ENCODE results near the gene SLC25A11.

Gene SLC25A11

DNA sequence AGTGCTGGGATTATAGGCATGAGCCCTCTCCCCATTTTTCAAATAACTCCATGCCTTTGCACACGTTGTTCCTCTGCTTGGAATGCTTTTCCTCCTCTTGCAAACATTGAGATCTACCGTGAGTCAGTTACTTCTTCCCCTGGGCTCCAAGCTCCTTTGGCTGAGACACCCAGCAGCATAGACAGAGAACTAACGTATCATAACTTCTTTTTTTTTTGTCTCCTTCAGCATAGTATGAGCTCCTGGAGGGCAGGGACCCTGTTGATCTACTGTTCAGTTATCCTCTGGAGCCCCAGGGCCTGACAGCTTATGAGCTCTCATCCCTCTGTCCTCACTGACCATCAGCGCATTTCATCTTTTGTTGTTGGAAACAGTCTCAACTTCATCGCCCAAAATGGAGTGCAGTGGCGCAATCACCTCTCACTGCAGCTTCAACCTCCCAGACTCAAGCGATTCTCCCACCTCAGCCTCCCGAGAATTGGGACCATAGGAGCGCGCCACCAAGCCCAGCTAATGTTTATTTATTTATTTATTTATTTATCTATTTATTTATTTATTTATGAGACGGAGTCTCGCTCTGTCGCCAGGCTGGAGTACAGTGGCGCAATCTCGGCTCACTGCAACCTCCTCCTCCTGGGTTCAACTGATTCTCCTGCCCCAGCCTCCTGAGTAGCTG, 25.6 kb upstream of the SLC25A11 start:
- no peak for DNase-seq

- no peak for DNase-seq
Observed at GRCh38 chr17:4960279-4960922, 20.6 kb upstream of the SLC25A11 start.

GRCh38 chr17:4959261-4959965, 19.6 kb upstream of the SLC25A11 start:
- no peak for DNase-seq

DNA sequence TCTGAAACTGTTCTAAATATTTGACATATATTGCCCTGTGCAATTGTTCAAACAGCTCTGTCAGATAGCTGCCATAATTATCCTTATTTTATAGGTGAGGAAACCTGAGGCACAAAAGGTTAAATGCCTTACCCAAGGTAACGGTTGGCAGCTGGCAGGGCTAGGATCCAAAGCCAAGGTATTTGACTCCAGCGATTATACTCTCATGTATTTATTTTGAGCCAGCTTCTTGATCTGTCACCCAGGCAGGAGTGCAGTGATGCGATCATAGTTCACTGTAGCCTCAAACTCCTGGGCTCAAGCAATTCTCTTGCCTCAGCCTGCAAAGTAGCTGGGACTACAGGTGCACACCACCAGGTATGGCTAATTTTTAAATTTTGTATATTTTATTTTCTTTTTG, 18.3 kb upstream of the SLC25A11 start:
- DNase-seq = no peak

GRCh38 chr17:4956493-4957061, 16.7 kb upstream of the SLC25A11 start:
- no peak for DNase-seq

- no peak for DNase-seq
Observed at GRCh38 chr17:4955091-4955490, 15.2 kb upstream of the SLC25A11 start.

DNA sequence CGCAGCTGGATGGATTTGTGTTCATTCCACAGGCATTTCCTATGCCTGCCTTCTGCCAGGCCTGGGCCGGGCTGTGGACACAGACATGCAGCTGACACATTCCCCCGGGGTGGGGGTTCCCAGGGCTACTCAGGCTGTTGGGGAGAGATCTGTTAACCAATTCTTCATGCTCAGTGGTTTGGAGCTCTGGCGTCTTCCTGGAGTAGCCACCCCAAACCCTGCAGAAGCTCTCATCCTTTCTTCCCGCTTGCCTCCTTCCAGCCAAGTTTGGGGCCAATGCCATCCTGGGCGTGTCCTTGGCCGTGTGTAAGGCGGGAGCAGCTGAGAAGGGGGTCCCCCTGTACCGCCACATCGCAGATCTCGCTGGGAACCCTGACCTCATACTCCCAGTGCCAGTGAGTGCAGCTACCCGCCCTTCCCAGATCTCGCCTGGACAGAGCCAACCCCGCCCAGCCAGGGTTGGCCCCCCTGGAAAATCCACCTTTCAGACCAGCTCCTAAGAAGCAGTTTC, 13.7 kb upstream of the SLC25A11 start:
- no peak for DNase-seq

GRCh38 chr17:4951486-4951885, 11.6 kb upstream of the SLC25A11 start:
- DNase-seq = no peak

DNA sequence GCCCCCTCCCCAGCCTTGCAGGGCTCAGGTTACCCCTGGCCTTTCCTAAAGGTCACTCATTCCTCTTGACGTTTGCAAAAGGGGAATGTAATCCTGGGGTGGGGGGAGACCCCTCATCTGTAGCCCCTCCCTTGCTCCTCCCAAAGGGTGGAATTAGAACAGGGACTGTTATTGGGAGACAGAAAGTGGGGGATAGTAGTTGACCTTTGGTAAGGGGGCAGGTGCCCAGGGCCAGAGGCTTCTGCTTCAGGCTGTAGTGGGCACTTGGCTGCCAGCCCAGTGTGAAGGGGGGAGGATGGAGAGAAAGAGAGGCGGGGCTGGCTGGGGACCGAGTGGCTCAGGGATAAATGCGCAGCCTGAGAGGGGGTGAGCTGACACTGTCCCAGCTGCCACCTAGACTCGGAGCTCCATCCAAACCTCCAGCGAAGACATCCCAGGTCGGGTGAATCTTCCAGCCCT, 10.9 kb upstream of the SLC25A11 start, which contains the start of gene ENO3:
TSS of gene ENO3 (plus strand) at position 374 of the 459 bp plus-strand sequence. CDS start 711 bp downstream, outside the sequence.
- DNase-seq = no peak

- peak; percentile 79 for DNase-seq
Observed at GRCh38 chr17:4950075-4950745, 10.4 kb upstream of the SLC25A11 start.

DNA sequence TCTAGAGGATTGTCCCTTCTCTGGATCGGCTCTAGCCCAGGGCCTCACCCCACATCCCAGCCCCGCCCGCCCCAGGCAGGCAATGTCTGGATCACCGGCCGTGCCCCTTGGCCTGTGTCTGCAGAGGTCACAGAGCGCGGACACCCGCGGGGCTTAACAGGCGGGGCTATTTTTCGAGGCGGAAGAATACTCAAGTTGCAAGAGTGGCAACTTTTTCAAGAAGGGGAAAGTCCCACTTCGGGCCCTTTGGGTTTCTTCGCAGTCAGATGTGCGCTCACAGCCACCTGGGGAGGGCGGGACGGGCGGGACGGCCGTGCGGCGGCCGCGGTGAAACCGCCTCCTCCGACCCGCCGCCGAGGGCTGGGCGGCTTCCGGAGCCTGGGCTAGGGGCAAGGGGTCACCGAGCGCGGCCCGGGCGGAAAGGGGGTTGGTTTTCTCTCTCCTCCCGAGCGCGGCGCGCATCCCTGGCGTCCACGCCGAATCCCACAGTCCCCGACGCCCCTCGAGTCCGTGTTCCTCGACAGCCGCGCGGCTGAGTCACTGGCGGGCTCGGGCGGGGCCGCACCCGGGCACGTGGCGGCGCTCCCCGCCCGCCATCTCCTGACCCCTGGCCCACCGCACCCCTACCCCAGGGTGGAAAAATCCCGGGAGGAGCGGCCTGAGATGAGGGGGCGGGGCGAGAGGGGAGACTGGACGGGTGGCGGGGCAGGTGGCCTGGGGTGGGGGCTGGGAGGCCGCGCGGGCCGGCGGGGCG, 9.7 kb upstream of the SLC25A11 start:
- DNase-seq = peak; percentile 89

DNA sequence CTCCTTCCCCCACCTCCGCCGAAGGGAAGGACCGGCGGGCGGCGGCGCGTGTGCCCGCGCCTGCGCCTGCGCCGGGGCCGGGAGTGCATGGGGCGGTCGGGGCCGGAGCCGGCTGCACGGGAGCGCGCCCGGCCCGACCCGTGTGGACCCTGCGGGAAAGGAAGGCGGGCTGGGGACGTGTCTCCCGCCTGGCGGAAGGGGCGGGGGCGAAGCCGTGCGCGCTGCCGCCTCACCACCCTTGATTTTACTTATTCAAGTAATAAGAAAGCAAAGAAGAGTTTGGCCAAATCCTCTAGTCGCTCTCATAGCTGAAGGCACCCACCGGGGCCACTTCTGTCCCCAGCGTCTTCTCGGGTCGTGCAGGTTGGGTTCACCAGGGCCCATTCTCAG, 9.1 kb upstream of the SLC25A11 start:
- DNase-seq = no peak

DNA sequence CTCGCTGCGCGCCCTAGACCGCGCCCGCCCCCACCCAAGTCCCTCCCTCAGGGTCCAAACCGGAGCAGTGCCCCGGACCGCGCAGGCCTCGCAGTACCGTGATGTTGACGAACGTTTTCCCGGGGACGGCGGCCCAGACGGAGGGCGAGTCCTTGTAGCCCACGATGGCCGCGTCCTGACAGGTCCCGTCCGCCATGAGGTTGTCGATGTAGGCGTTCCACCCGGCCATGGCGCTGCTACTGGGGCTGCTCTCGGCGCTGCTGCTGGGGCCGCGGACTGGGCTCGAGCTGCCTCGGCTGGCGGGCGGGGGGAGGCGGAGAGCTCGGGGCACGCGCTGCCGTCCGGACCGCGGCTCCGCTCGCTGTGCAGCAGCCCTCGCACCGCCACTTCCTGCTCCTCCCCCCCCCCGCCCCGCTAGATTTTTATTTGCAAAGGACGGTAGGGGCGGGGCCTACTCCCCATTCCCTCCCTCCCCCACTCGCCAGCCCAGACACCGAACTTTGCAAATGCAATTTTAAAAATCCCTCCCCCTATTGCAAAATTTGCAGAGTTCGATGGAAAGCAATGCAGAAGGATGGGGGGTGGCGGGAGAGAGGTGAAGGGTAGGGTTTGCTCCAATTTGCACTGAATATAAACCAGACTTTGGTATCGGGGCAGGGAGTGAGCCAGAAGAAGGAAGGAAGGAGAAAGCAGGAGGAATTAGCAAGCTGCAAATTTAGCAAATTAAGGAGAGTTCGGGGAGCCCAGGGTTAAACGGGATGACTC, 8.5 kb upstream of the SLC25A11 start, which contains the start of gene PFN1:
TSS of gene PFN1 (minus strand) at position 365 of the 765 bp plus-strand sequence. CDS start at position 229, 136 bp downstream.
- peak; percentile 90 for DNase-seq

DNA sequence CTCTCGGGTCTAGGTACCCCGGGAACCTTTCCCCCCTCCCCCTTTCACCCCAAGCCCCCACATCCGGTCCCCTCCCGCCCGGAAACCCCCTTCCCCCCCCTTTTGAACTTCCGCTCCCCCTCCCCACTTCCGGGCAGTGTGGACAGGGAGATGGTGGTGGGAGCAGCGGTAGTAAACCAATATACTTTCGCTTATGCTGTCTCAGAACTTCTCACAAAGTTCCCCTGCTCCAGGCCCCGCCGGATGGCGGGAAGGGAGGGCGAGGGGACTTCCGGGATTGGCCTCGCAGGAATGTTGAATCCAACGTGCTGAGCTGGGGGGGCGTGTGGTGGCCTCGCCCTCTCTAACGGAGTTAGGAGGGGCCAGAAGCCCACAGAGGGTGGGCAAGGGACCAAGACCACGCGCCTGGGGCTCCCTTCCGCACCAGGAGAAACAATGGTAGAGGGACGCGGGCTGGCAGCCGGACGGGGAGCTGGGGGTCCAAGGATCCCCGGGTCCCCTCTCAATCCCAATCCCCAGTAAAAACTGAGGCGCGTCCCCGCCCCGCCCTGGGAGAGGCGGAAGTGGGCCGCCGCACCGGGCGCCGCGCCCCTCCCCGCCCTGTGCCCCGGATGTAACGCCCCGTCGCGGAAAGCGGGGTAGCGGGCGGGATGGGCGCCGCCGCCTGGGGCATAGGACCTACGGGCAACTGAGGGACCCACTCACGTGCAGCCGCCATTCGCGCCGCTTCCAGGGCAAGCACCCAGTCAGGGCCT, 7.7 kb upstream of the SLC25A11 start:
- DNase-seq = peak; percentile 86

DNA sequence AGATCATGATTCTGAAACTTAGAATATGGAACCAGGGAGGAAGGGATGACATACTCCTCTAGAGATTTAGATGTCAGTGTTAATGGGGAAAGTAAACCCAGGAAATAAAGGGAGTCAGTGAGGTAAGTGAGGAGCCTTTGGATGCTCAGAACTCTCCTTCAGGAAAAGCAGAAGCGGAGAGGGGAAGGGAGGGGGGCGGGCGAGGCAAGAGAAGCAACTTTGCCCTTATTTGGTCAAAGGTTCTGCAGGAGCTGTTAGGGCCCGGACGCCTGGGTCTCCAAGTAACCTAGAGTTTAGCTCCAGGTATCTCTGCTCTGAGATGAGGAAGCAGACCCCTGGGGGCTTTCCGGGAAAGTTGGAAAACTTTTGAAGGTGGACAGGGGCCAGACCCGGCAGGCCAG, 7.2 kb upstream of the SLC25A11 start:
- DNase-seq = no peak

DNA sequence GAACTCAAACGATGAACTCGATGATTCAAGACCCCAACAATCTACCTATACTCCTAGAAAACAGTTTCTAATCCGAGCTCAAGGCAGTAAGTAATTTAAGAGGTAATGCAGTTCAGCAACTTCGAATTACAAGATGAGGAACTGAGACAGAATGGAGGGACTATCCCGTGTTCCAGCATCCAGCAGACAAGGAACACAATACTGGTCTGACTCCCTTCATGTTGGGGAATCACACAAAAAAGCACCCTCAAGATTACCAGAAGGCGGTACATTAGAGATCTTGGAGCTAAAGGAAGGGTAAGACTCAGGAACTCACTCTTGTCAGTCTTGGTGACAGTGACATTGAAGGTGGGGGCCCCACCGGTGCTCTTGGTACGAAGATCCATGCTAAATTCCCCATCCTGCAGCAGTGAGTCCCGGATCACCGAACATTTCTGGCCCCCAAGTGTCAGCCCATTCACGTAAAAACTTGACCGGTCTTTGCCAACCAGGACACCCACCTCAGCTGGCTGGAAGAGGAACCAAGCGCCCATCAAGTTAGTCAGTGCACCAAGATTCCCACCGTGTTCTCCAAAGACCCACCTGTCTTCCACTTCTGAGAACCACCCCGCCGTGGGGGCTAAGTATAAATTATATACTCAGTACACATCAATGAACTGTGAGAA, 6.6 kb upstream of the SLC25A11 start:
- no peak for DNase-seq

- DNase-seq = no peak
Observed at GRCh38 chr17:4945944-4946280, 6.1 kb upstream of the SLC25A11 start.

DNA sequence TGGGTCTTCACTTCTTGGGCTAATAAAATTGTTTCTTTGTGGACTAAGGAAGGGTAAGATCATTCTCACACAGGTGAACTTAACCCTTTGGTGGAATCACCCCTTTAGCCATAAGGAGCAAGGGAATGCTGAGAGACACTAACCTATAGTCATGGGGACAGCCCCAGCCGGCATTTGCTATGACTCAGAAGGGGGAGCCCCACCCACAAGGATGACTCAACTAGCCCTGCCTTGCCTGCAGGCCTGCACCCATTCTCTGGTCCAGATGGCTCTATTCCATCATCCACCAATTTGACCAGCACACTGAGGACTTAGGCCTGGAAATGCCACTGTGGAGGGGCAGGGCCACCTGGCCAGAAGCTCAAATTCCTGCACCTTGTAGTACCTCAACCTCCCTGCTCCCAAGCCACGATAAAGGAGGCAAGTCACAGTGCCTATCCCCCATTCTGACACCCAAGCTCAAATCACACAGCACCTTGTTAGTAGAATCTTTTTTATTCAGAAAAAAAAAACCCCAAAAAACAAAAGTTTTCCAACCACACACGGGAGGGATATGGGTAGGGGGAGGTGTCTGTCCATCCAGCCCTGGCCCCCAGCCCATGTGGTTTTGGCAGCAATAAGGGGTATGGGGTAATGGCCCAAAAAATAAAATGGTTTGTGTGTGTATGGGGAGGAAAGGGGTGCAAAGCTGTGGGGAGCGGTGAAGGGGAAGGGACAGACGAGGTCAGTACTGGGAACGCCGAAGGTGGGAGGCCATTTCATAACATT, 5.5 kb upstream of the SLC25A11 start:
- peak; percentile 90 for DNase-seq
